OCI-LY7 (cell line): Measurements from ENCODE around the gene OR5B21.

ENCODE experiments used
- CTCF ChIP-seq: fragments of 200-600 bp; sonication (generic); conservative IDR thresholded peaks from 2 replicates; pipeline ENCODE4 v1.5.1; 2014; ENCODE audit warnings: mild to moderate bottlenecking, antibody characterized with exemption, low read length, moderate library complexity, mixed read lengths
- EZH2phosphoT487 ChIP-seq: fragments of 200-600 bp; sonication (generic); IDR thresholded peaks from 2 replicates; pipeline ENCODE4 v1.6.1; 2018; ENCODE audit warnings: low read depth, borderline replicate concordance, mild to moderate bottlenecking, mixed run types, antibody characterized with exemption, low read length, moderate library complexity, mixed read lengths

- no peak for TF ChIP-seq CTCF
- TF ChIP-seq EZH2phosphoT487: no peak
Measured at GRCh38 chr11:58546841-58547240, 38.9 kb upstream of the OR5B21 start.
